Retina (tissue), 1 donor: ENCODE results near the gene GDPD5.

Experiments
- DNase-seq: peaks from one replicate; pipeline ENCODE4 v3.0.0-alpha.2; 2016

Gene GDPD5

GRCh38 chr11:75469785-75470405 lies 55.8 kb downstream of the GDPD5 start:
- no peak for DNase-seq

- no peak for DNase-seq
Measured at GRCh38 chr11:75468534-75469340, 57.0 kb downstream of the GDPD5 start.

- DNase-seq: no peak
Measured at GRCh38 chr11:75467881-75468280, 57.9 kb downstream of the GDPD5 start.

GRCh38 chr11:75467311-75467710 lies 58.4 kb downstream of the GDPD5 start:
- DNase-seq: no peak

GRCh38 chr11:75465701-75466531 lies 59.8 kb downstream of the GDPD5 start:
- DNase-seq: no peak

- no peak for DNase-seq
Measured at GRCh38 chr11:75463106-75463774, 62.5 kb downstream of the GDPD5 start.

GRCh38 chr11:75462117-75462653 lies 63.6 kb downstream of the GDPD5 start:
- no peak for DNase-seq

- no peak for DNase-seq
Measured at GRCh38 chr11:75461151-75461550, 64.6 kb downstream of the GDPD5 start.

- DNase-seq: no peak
Measured at GRCh38 chr11:75456596-75457183, 69.1 kb downstream of the GDPD5 start.

GRCh38 chr11:75454987-75455386 lies 70.8 kb downstream of the GDPD5 start:
- no peak for DNase-seq

GRCh38 chr11:75453916-75454655 lies 71.7 kb downstream of the GDPD5 start:
- no peak for DNase-seq

- DNase-seq: no peak
Measured at GRCh38 chr11:75450826-75451821, 74.6 kb downstream of the GDPD5 start.

- no peak for DNase-seq
Measured at GRCh38 chr11:75450236-75450635, 75.5 kb downstream of the GDPD5 start.

- DNase-seq: no peak
Measured at GRCh38 chr11:75449776-75450175, 76.0 kb downstream of the GDPD5 start.

- DNase-seq: no peak
Measured at GRCh38 chr11:75449271-75449670, 76.5 kb downstream of the GDPD5 start.

GRCh38 chr11:75447415-75447814 lies 78.3 kb downstream of the GDPD5 start:
- no peak for DNase-seq

GRCh38 chr11:75445315-75445953 lies 80.3 kb downstream of the GDPD5 start:
- peak; percentile 72 for DNase-seq

- DNase-seq: no peak
Measured at GRCh38 chr11:75443043-75443442, 82.7 kb downstream of the GDPD5 start.

- DNase-seq: no peak
Measured at GRCh38 chr11:75442161-75442885, 83.4 kb downstream of the GDPD5 start.
